ENCODE measurements around the gene DIPK1A. TPM values are rescaled to one million over a fixed set of nuclear protein-coding genes. Genes with fewer than 3 reads are reported as not detected.

The DIPK1A gene
- total RNA-seq, 1 donor from 2014 or later: 3.9 TPM

DNA sequence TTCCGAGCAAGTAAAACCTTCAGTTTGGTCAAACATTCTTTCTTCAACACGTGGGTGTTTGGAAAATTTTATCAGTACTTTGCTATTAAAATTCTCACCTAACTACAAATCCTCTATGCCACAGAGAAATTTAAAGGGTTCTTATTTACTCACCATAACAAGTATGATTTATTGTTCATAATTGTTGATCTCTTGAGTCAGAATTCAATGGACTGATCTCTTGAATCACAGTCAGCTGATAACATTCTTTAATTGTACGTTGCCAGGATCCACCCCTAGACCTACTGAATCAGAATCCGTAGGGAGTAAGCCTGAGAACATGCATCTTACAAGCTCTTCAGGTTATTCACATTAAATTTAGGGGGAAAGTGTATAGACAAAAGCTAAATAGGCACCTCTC lies 51.2 kb downstream of the DIPK1A start:
- no peak for DNase-seq (ENCODE audit: low spot score)
- Mint-ChIP-seq H3K4me1 (ENCODE audit: unreplicated experiment) (no peaks in the 10 kb centered on the region), H3K4me3 (ENCODE audit: unreplicated experiment) (no peak overlapping the region), H3K36me3 (ENCODE audit: low read depth, unreplicated experiment) (no peaks in the 10 kb centered on the region), H3K27ac (ENCODE audit: unreplicated experiment) (no peak overlapping the region), H3K9me3 (ENCODE audit: unreplicated experiment) (no peaks in the 10 kb centered on the region), H3K27me3 (ENCODE audit: unreplicated experiment) (no peaks in the 10 kb centered on the region)
- TF ChIP-seq, protein P1, sequence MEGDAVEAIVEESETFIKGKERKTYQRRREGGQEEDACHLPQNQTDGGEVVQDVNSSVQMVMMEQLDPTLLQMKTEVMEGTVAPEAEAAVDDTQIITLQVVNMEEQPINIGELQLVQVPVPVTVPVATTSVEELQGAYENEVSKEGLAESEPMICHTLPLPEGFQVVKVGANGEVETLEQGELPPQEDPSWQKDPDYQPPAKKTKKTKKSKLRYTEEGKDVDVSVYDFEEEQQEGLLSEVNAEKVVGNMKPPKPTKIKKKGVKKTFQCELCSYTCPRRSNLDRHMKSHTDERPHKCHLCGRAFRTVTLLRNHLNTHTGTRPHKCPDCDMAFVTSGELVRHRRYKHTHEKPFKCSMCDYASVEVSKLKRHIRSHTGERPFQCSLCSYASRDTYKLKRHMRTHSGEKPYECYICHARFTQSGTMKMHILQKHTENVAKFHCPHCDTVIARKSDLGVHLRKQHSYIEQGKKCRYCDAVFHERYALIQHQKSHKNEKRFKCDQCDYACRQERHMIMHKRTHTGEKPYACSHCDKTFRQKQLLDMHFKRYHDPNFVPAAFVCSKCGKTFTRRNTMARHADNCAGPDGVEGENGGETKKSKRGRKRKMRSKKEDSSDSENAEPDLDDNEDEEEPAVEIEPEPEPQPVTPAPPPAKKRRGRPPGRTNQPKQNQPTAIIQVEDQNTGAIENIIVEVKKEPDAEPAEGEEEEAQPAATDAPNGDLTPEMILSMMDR (IDR thresholded peaks at IDR 0.05; ENCODE audit: unreplicated experiment): no peak

DNA sequence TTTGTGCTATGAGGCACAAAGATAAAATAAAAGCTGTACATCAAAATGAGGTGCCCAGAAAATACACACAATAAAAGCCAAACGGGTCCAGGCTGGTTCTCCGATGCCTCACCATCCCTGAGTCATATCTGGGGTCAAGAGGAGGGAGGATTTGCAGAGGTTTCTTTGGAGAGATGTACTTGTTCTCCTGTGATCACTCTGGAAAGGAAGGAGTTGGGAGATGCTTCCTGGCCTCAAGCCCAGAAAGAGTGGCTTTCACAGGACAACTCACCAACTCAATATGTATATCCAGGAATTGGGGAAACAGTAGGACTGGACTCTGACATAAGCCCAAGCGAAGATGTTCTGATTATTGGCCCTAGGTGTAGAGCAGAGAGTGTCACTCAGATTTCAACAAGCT lies 51.9 kb downstream of the DIPK1A start:
- H3K36me3 Mint-ChIP-seq (ENCODE audit: low read depth, unreplicated experiment): no peaks in the 10 kb centered on the region
- no peak for DNase-seq (ENCODE audit: low spot score)
- no peak overlapping the region for H3K27ac Mint-ChIP-seq (ENCODE audit: unreplicated experiment)
- H3K4me3 Mint-ChIP-seq (ENCODE audit: unreplicated experiment): no peak overlapping the region
- H3K9me3 Mint-ChIP-seq (ENCODE audit: unreplicated experiment): no peaks in the 10 kb centered on the region
- TF ChIP-seq, protein P1 (IDR thresholded peaks at IDR 0.05; ENCODE audit: unreplicated experiment): no peak
- no peaks in the 10 kb centered on the region for H3K4me1 Mint-ChIP-seq (ENCODE audit: unreplicated experiment)
- H3K27me3 Mint-ChIP-seq (ENCODE audit: unreplicated experiment): no peaks in the 10 kb centered on the region

DNA sequence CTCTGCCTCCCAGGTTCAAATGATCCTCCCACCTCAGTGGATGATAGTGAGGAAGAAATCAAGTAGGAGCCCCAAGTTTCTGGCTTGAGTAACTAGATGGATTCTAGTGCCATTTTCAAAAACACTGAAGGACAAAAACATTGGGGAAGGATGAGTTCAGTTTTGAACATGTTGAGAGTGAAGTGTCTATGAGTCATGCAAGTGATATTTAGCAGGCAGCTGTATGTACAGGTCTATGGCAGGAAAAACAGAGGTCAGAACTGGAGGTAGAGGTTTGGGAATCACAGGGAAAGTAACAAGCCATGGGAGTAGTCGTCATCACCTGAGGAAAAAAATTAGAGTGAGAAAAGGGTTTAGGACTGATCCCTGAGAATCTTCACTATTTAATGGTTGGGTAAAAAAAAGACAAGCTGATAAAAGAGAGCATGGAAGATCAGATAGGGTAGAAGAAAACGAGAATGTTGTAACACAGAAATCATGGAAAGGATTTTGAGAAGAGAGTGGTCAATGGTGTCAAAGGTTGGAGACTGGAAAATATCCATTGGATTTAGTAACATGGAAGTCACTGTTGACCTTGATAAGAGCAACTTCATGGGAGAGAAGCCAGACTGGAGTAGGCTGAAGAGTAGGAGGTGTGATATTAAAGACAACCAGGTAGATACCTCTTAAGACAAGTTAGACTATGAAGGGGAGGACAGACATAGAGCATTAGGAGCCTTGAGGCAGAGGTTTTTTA lies 53.1 kb downstream of the DIPK1A start:
- Mint-ChIP-seq H3K4me3 (ENCODE audit: unreplicated experiment) (no peak overlapping the region), H3K27me3 (ENCODE audit: unreplicated experiment) (no peaks in the 10 kb centered on the region), H3K36me3 (ENCODE audit: low read depth, unreplicated experiment) (no peaks in the 10 kb centered on the region), H3K4me1 (ENCODE audit: unreplicated experiment) (no peaks in the 10 kb centered on the region), H3K27ac (ENCODE audit: unreplicated experiment) (no peak overlapping the region), H3K9me3 (ENCODE audit: unreplicated experiment) (no peaks in the 10 kb centered on the region)
- TF ChIP-seq, protein P1 (IDR thresholded peaks at IDR 0.05; ENCODE audit: unreplicated experiment): no peak
- DNase-seq (ENCODE audit: low spot score): no peak

DNA sequence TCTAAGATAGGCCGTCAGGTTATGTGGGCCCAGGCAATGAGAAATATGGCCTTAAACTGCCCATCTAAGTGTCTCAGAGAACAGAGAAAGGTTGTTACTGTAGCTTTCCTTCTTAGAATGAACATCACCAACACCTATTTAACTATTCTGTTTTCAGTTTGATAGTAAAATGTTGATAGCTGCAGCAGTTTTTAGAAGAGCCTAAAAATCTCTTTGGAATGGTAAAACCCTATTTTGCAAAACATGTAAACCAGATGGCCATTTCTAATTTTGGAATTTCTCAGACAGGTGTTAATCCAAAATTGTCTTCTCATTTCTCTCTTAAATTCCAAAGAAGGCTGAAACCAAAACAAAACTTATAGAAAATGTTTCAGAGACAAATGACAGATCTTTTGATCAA lies 57.5 kb downstream of the DIPK1A start:
- Mint-ChIP-seq H3K36me3 (ENCODE audit: low read depth, unreplicated experiment) (peaks cover 7% of the 10 kb centered on the region), H3K4me3 (ENCODE audit: unreplicated experiment) (no peak overlapping the region), H3K27ac (ENCODE audit: unreplicated experiment) (no peak overlapping the region), H3K9me3 (ENCODE audit: unreplicated experiment) (peaks cover 4% of the 10 kb centered on the region), H3K27me3 (ENCODE audit: unreplicated experiment) (no peaks in the 10 kb centered on the region), H3K4me1 (ENCODE audit: unreplicated experiment) (no peaks in the 10 kb centered on the region)
- no peak for DNase-seq (ENCODE audit: low spot score)
- TF ChIP-seq, protein P1 (IDR thresholded peaks at IDR 0.05; ENCODE audit: unreplicated experiment): no peak

DNA sequence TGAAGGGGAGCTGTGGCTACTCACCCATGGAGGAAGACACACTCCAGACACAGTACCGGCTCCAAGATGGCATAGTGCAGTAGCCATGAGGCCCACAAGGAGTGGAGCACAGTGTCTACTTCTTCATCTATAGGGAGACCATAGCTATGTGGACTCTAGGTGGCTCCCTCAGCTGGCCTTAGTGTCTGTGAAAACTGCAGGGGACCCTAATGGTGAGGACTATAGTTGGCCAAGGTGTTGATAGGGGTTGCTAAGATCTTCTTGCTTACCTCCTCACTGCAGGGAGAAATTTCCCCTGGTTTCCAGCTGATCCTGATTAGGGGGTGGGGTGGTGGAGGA lies 58.9 kb downstream of the DIPK1A start:
- Mint-ChIP-seq H3K4me3 (ENCODE audit: unreplicated experiment) (no peak overlapping the region), H3K4me1 (ENCODE audit: unreplicated experiment) (no peaks in the 10 kb centered on the region), H3K9me3 (ENCODE audit: unreplicated experiment) (peaks cover 4% of the 10 kb centered on the region), H3K27me3 (ENCODE audit: unreplicated experiment) (no peaks in the 10 kb centered on the region), H3K36me3 (ENCODE audit: low read depth, unreplicated experiment) (peaks cover 7% of the 10 kb centered on the region), H3K27ac (ENCODE audit: unreplicated experiment) (no peak overlapping the region)
- TF ChIP-seq, protein P1 (IDR thresholded peaks at IDR 0.05; ENCODE audit: unreplicated experiment): no peak
- no peak for DNase-seq (ENCODE audit: low spot score)

Measured in endothelial cell (in vitro differentiated cells).